ENCODE results near the gene PHF23.
"Not testable (repeated sequence)": the region's sequence is repeated elsewhere in the genome, so short reads cannot be mapped to it uniquely, and the experiment has no call there.

The PHF23 gene

GRCh38 chr17:7260651-7261378 is 21.6 kb upstream of the PHF23 start:
- in situ Hi-C loops (cut with HindIII; ENCODE audit: low pct_ligation_motif_present, low pct_unique_long_range_greater_than_20kb, low sequenced_read_pairs): no loop called here
- no peak for DNase-seq

GRCh38 chr17:7260151-7260550 is 20.9 kb upstream of the PHF23 start:
- in situ Hi-C loops (cut with HindIII; ENCODE audit: low pct_ligation_motif_present, low pct_unique_long_range_greater_than_20kb, low sequenced_read_pairs): no loop called here
- DNase-seq: no peak

GRCh38 chr17:7259555-7259889 is 20.3 kb upstream of the PHF23 start:
- no peak for DNase-seq
- in situ Hi-C loops (cut with HindIII; ENCODE audit: low pct_ligation_motif_present, low pct_unique_long_range_greater_than_20kb, low sequenced_read_pairs): no loop called here

- no peak for DNase-seq
- in situ Hi-C loops (cut with HindIII; ENCODE audit: low pct_ligation_motif_present, low pct_unique_long_range_greater_than_20kb, low sequenced_read_pairs): no loop called here
Measured at GRCh38 chr17:7258731-7259554, 19.7 kb upstream of the PHF23 start.

DNA sequence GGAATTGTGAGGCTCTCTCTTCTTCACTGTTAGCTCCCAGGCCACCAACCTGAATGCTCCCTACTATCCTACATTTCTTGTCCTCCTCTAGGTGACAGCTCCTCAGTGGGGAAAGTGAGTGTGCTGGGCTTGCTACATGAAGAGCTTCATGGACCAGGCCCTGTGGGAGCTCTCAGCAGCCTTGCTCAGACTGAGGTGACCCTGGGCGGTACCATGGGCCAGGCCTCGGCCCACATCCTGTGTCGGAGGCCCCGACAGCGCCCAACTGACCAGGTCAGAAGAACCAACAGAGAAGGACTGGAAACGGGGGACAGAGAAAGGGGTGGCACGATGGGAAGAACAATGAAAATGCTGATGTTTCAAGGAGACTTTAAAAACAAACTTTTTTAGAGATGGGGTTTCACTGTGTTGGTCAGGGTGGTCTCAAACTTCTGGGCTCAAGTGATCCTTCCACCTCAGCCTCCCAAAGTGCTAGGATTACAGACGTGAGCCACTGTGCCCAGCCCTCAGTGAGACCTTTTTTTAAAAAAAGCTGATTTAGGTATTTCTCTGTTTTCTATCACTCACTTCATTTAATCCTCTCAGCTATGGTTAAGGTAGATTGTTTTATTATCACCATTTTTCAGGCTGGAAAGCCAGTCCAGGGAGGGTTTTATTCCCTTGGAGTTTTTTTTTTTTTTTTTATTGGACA is 17.7 kb upstream of the PHF23 start:
- in situ Hi-C loops (cut with HindIII; ENCODE audit: low pct_ligation_motif_present, low pct_unique_long_range_greater_than_20kb, low sequenced_read_pairs): no loop called here
- DNase-seq: no peak

DNA sequence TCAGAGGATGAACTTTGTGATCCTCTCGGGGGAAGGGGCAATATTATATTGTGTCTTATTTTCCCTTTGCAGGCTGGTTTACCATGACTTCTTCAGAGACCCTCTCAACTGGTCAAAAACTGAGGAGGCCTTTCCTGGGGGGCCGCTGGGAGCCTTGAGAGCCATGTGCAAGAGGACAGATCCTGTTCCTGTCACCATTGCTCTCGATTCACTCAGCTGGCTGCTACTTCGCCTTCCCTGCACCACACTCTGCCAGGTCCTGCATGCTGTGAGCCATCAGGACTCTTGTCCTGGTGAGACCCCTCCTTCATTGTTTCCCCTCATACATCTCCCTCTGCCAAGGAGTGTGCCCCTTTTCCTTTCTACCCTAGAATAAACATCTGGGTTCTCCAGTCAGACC is 15.3 kb upstream of the PHF23 start:
- no peak for DNase-seq
- in situ Hi-C loops (cut with HindIII; ENCODE audit: low pct_ligation_motif_present, low pct_unique_long_range_greater_than_20kb, low sequenced_read_pairs): no loop called here

DNA sequence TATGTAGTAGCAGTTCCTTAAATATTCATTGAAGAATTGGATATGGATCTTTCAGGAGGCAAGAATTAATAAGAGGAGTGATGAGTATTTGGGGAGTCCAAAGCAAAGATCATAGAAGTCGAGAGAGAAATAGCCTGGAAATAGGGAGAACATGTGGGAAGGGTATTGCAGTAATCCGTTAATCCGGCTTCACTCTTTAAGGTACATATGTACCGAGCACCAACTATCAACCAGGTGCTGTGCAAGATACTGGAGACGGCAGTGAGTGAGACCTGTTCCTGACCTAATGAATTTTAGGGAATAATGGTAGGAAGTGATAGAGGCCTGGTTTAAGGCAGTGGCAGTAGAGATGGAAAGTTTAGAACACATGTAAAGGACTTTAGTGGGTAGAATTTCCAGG is 13.8 kb upstream of the PHF23 start:
- in situ Hi-C loops (cut with HindIII; ENCODE audit: low pct_ligation_motif_present, low pct_unique_long_range_greater_than_20kb, low sequenced_read_pairs): no loop called here
- DNase-seq: no peak

DNA sequence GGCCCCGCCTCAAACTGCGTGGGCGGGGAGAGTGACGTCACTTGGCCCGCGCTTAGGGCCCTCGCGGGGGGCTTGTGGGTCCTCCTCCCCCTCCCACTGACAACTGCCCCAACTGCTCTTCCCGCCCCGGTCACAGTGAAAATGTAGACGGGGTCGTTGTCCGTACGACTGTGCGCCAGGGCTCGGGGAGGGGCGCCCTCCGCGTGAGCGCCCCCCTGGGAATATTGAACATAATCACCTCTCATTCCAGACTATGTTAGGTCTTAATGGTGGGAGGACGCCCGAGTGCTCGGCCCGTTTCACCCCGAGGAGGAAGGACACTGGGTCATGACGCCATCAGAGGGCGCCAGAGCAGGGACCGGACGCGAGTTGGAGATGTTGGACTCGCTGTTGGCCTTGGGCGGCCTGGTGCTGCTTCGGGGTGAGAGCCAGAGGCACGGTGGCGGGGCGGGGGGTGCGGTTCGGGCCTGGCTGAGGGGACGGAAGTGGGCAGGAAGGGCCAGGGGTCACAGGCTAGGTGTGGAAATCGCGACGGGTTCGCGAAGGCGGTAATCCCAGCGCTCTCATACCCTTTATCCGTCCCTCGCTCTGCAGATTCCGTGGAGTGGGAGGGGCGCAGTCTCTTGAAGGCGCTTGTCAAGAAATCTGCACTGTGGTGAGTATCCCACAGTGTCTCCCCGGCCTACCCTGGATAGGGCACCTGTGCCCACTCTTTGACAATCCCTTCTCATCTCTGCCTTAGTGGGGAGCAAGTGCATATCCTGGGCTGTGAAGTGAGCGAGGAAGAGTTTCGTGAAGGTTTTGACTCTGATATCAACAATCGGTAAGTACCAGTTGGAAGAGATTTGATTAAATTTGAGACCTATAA is 13.2 kb upstream of the PHF23 start, which contains the start of gene ELP5:
Gene ELP5, plus strand, starts transcription at position 40 of the 868 bp plus-strand sequence. Its CDS starts 336 bp downstream, at position 376.
- peak; percentile 96 for DNase-seq
- in situ Hi-C loops (cut with HindIII; ENCODE audit: low pct_ligation_motif_present, low pct_unique_long_range_greater_than_20kb, low sequenced_read_pairs): no loop called here

- in situ Hi-C loops (cut with HindIII; ENCODE audit: low pct_ligation_motif_present, low pct_unique_long_range_greater_than_20kb, low sequenced_read_pairs): no loop called here
- DNase-seq: peak; percentile 100
Measured at GRCh38 chr17:7251661-7252175, 12.5 kb upstream of the PHF23 start, which contains the start of gene CTDNEP1. Gene CTDNEP1 (minus strand): TSS chr17:7251734. CDS start chr17:7251296, 438 bp downstream.

DNA sequence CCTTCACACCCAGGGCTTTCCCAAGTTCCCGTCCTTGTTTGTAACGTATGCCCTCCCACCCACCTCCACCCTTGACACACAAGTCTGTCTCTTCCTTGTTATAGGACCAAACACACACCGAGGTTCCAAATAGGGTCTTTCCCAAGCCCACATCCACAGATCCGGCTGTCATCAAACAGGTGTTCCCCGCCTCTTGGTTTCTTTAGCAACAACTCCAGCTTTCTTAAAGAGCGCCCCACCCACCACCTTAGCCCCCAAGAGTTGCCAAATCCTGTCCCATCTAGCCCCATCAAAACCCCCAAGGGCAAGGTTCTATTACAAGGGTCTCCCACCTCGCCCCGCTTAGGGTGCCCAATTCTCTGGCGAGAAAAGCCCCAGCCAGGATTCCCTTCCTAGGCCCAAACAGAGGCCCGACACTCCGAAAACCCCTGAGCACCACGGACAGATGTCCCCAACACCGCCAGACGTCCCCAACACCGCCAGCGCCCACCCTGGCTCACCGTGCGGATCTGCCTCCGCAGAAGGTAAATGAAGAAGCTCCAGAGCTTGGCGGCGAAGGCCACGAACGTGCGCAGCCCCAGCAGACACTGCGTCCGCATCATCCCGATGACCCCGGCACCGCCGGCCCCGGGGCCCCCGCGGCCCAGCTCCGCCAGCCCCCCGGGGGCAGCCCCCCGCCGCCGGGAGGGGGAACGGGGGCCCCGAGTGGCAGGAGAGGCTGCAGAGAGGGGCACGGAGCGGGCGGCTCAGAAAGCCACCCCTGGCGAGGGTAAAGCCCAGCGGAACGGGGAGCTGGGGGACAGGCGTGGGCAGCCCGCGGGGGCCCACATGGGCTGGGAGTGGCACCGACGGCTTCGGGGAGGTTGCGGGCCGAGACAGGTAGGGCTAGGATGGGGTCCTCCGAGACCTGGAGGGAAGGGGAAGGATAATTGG is 11.7 kb upstream of the PHF23 start:
- no peak for DNase-seq
- in situ Hi-C loops (cut with HindIII; ENCODE audit: low pct_ligation_motif_present, low pct_unique_long_range_greater_than_20kb, low sequenced_read_pairs): no loop called here

- DNase-seq: no peak
- in situ Hi-C loops (cut with HindIII; ENCODE audit: low pct_ligation_motif_present, low pct_unique_long_range_greater_than_20kb, low sequenced_read_pairs): no loop called here
Measured at GRCh38 chr17:7249830-7250229, 10.6 kb upstream of the PHF23 start.

DNA sequence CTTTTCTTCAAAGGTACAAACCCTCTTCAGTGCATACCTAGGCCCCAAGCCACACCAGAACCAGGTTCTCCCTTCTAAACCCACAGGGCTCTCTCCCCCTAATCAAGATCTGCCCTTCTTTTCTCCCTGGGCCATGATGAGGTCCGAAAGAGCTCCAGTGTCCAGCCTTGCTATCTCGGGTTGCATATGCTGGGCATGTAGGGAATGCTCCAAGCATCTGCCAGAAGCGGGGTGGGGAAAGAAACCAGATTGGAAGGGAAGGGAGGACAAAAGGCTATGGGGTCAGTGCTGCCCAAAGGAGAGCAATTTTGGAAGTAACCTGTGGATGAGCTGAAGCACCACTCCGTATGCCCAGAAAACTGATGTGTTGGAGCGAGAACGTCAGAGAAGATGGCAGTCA is 10.0 kb upstream of the PHF23 start:
- in situ Hi-C loops (cut with HindIII; ENCODE audit: low pct_ligation_motif_present, low pct_unique_long_range_greater_than_20kb, low sequenced_read_pairs): no loop called here
- no peak for DNase-seq

DNA sequence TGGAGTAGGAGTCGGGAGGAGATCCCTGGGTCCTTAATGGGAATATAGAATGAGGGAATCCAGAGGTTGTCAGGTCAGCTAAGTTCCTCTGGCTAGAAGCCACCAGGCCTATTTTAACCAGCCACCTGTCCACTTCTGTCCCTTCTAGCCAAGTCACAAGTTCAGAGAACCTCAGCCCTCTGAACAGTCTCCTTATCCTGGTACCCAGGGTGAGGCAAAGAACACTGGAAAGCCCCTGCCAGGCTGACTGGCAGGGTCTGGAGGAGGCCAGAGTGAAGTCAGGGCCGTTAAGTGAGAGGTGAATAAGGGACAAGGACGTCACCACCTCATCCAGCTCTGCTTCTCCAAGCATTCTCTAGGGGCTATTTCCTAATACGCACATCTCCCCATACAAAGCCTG is 9.5 kb upstream of the PHF23 start:
- in situ Hi-C loops (cut with HindIII; ENCODE audit: low pct_ligation_motif_present, low pct_unique_long_range_greater_than_20kb, low sequenced_read_pairs): no loop called here
- no peak for DNase-seq

GRCh38 chr17:7246779-7247178 is 7.5 kb upstream of the PHF23 start:
- in situ Hi-C loops (cut with HindIII; ENCODE audit: low pct_ligation_motif_present, low pct_unique_long_range_greater_than_20kb, low sequenced_read_pairs): no loop called here
- no peak for DNase-seq

DNA sequence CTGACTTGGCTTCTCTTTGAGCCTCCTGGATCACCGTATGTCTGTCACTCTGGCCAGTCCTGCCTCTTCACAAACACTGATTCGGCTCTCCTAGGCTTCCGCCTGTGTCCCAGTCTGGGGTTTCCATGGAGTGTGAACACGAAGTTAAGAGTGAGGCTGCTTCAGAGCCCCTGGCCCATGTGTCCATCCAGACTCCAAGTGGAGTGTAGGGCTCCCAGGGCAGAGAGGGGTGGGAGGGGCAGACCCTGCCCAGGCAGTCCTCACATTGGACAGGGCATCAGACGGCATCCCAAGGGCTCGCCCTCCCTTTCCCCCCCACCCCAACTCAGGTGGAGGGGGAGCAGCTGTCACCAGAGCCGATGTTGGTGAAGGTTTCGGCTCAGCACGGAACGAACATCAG is 4.6 kb upstream of the PHF23 start:
- in situ Hi-C loops (cut with HindIII; ENCODE audit: low pct_ligation_motif_present, low pct_unique_long_range_greater_than_20kb, low sequenced_read_pairs); DNase-seq: not testable (repeated sequence)

DNA sequence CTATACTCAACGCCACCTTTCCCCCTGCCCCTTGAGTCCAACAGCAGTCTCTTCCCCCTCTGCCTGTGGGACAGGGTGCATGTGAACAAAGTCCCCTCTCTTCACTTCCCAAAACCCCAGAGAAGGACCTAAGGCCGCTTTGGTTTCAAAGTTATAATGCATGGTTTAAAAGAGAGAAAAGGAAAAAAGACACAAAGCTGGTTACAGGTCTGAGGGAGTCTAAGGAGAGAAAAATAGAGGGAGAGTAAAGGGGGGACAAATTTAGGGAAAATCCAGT is 4.1 kb upstream of the PHF23 start:
- in situ Hi-C loops (cut with HindIII; ENCODE audit: low pct_ligation_motif_present, low pct_unique_long_range_greater_than_20kb, low sequenced_read_pairs): no loop called here

DNA sequence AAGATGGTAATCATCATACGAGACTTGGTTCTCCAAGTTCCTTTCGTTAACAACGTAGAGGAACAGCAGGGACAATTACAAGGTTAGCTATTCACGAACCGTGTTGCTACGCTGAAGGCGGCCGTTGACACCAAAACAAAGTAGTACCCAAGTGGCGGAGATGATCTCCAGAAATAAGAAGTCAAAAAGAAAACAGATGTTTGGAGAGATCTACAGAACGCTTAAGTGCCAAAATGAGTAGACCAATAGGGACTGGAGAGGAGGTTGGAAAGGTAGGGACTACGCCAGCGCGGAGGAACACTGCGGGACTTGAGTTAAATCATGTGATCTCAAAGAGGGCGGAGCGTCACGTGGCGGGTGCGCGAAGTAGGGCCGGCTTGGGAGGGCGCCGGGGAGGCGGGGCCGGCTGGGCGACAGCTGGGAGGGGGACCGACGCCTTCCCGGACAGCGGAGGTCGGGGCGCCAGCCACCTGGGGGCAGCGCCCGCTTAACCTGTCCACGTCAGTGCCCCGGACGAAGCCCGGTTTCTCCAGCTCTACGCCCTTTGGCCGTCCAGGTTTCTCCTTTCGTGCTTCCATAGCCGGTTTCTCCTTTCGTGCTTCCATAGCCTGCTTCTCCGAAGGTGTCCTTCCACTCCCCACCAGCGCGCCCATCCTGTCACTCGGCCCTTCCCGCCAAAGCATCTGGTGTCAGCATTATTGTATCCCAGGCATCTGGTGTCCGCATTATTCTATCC is 3.6 kb upstream of the PHF23 start:
- in situ Hi-C loops (cut with HindIII; ENCODE audit: low pct_ligation_motif_present, low pct_unique_long_range_greater_than_20kb, low sequenced_read_pairs): no loop called here

More for the DNA sequence above, 4.1 kb upstream of the PHF23 start:
- no peak for DNase-seq

More for the DNA sequence above, 3.6 kb upstream of the PHF23 start:
- DNase-seq: peak; percentile 97

Data from ACHN (cell line).